RPMI7951 (cell line): ENCODE data around the gene MYLIP. TPM values are rescaled to one million over a fixed set of nuclear protein-coding genes. Genes with fewer than 3 reads are reported as not detected.

ENCODE experiments used
- DNase-seq: peaks from one replicate; pipeline ENCODE4 v3.0.0-alpha.2; 2012; ENCODE audit warnings: low read depth
- total RNA-seq: library from RNA; depleted of rRNA; stranded (reverse); fragments of >200 nt; shearing (Covaris generic); gene quantifications from 2 replicates; pipeline ENCODE4 v1.2.3, GENCODE V29; 2014

The MYLIP gene
- total RNA-seq, 1 experiment from 2014 or later: 10.0 TPM

GRCh38 chr6:16139556-16139955, 10.7 kb downstream of the MYLIP start:
- DNase-seq: no peak

GRCh38 chr6:16140607-16141006, 11.7 kb downstream of the MYLIP start:
- DNase-seq: no peak

GRCh38 chr6:16141514-16141913, 12.6 kb downstream of the MYLIP start:
- no peak for DNase-seq

- DNase-seq: no peak
These were observed 16.2 kb downstream of the MYLIP start for GRCh38 chr6:16145038-16145437.

- DNase-seq: no peak
These were observed 17.1 kb downstream of the MYLIP start for GRCh38 chr6:16146028-16146427.

- DNase-seq: no peak
These were observed 17.7 kb downstream of the MYLIP start for GRCh38 chr6:16146527-16146955.

GRCh38 chr6:16148498-16148897, 19.6 kb downstream of the MYLIP start:
- peak; percentile 53 for DNase-seq

- no peak for DNase-seq
These were observed 20.4 kb downstream of the MYLIP start for GRCh38 chr6:16149305-16149704.

GRCh38 chr6:16150098-16150497, 21.2 kb downstream of the MYLIP start:
- no peak for DNase-seq

GRCh38 chr6:16153211-16153820, 24.4 kb downstream of the MYLIP start:
- no peak for DNase-seq

- DNase-seq: peak; percentile 67
These were observed 26.0 kb downstream of the MYLIP start for GRCh38 chr6:16154904-16155303.

- no peak for DNase-seq
These were observed 28.6 kb downstream of the MYLIP start for GRCh38 chr6:16157492-16157891.

GRCh38 chr6:16157909-16158308, 29.0 kb downstream of the MYLIP start:
- DNase-seq: no peak

GRCh38 chr6:16158943-16159557, 30.2 kb downstream of the MYLIP start:
- DNase-seq: peak; percentile 41

- DNase-seq: no peak
These were observed 31.9 kb downstream of the MYLIP start for GRCh38 chr6:16160794-16161193.

- no peak for DNase-seq
These were observed 33.1 kb downstream of the MYLIP start for GRCh38 chr6:16162003-16162402.

- no peak for DNase-seq
These were observed 34.2 kb downstream of the MYLIP start for GRCh38 chr6:16163066-16163465.

- DNase-seq: peak; percentile 53
These were observed 34.8 kb downstream of the MYLIP start for GRCh38 chr6:16163535-16164300.

GRCh38 chr6:16165641-16166040, 36.8 kb downstream of the MYLIP start:
- no peak for DNase-seq

GRCh38 chr6:16166871-16167608, 38.2 kb downstream of the MYLIP start:
- DNase-seq: no peak

- no peak for DNase-seq
These were observed 39.2 kb downstream of the MYLIP start for GRCh38 chr6:16168121-16168520.

- peak; percentile 61 for DNase-seq
These were observed 40.0 kb downstream of the MYLIP start for GRCh38 chr6:16168858-16169257.
